Breast epithelium (tissue), 4 donors: Measurements from ENCODE around the gene CRTAC1. TPM values are rescaled to one million over a fixed set of nuclear protein-coding genes. Genes with fewer than 3 reads are reported as not detected.

Source experiments
- DNase-seq, 2 donors: peaks; one replicate each; pipeline ENCODE4 v3.0.0-alpha.2; 2019; ENCODE audit warnings: low spot score in 2 of 2
- H3K27ac ChIP-seq, 2 donors: fragments of 200-600 bp; sonication (generic) in 1 of 2; one replicate each; pipeline ENCODE4 v1.5.1; 2016 to 2019; ENCODE audit warnings: mild to moderate bottlenecking in 1 of 2
- H3K27me3 ChIP-seq, 2 donors: fragments of 200-600 bp; sonication (generic) in 1 of 2; one replicate each; pipeline versions ENCODE4 v1.5.1 to v1.6.0; 2017 to 2019; ENCODE audit warnings: control low read depth in 1 of 2, mild to moderate bottlenecking in 1 of 2
- H3K36me3 ChIP-seq: fragments of 200-600 bp; one replicate; pipeline ENCODE4 v1.5.1; 2019
- H3K4me1 ChIP-seq, 2 donors: fragments of 200-600 bp; sonication (generic); one replicate each; pipeline ENCODE4 v1.5.1; 2016 to 2019; ENCODE audit warnings: control low read depth in 1 of 2
- H3K4me3 ChIP-seq, 3 donors: fragments of 200-600 bp; sonication (generic); 1 replicate in 2 of 3; 2 replicates in 1 of 3; pipeline ENCODE4 v1.5.1; 2016 to 2019; ENCODE audit warnings: mild to moderate bottlenecking in 3 of 3, moderate library complexity in 2 of 3
- H3K9me3 ChIP-seq, 2 donors: fragments of 200-600 bp; sonication (generic) in 1 of 2; one replicate each; pipeline ENCODE4 v1.5.1; 2016 to 2019; ENCODE audit warnings: control low read depth in 1 of 2
- POLR2A ChIP-seq: fragments of 450-650 bp; IDR thresholded peaks from one replicate; pipeline ENCODE4 v1.6.1; 2016; ENCODE audit warnings: antibody characterized with exemption, mild to moderate bottlenecking, moderate library complexity
- POLR2AphosphoS5 ChIP-seq, 3 donors: sonication (generic); formaldehyde crosslinking; IDR thresholded peaks; one replicate each; pipeline ENCODE4 v1.6.1; 2017; ENCODE audit warnings: antibody characterized with exemption in 3 of 3
- intact Hi-C: fragments of 100-400 bp; cut with DNase I; formaldehyde crosslinking; loops from one replicate; pipeline ENCODE4 v1.15.1; 2023; ENCODE audit warnings: low total_unique reads
- total RNA-seq, 3 donors: library from RNA; depleted of rRNA; stranded (reverse); fragments of >200 nt; gene quantifications; one replicate each; pipeline ENCODE4 v1.1.0, GENCODE V29; 2016
- TF ChIP-seq, protein P1 (sequence below), 3 donors: fragments of 450-650 bp; IDR thresholded peaks; one replicate each; pipeline ENCODE4 v1.5.1; 2016 to 2017; ENCODE audit warnings: antibody characterized with exemption in 3 of 3, mild to moderate bottlenecking in 3 of 3, moderate library complexity in 3 of 3

The CRTAC1 gene
- total RNA-seq, 3 donors from 2014 or later: 1.6 to 4.7 (median 1.9) TPM

DNA sequence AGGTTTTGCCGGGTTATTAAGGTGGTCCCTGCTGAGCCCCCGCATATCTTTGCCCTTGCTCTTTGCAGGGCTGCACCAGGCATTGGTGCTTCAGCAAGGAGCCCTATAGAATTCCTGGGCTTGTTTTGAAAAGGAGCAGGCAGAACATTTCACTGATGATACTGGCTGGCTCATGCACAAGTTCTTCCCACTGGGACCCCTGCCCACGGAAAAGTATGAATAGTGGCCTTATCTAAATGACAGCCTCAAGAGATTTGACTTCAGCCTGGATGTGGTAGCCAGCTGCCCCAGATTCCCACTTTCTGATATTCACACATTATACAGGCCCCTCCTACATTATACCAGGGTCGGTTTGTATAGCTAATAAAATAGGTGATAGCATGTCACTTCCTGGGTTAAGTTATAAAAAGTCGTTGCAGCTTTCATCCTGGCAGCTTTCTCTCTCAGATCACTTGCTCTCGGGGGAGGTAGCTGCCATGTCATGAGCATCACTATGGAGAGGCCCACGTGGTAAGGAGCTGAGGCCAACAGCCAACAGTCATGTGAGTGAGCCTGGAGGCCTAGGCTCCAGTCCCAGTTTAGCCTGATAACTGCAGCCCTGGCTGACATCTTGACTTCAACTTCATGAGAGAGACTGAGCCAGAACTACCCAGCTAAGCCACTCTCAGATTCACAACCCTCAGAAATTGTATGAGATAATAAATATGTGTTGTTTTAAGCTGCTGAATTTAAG is 16.8 kb upstream of the CRTAC1 start:
- H3K27ac ChIP-seq: no peak overlapping the region
- DNase-seq: no peak
- TF ChIP-seq, protein P1, sequence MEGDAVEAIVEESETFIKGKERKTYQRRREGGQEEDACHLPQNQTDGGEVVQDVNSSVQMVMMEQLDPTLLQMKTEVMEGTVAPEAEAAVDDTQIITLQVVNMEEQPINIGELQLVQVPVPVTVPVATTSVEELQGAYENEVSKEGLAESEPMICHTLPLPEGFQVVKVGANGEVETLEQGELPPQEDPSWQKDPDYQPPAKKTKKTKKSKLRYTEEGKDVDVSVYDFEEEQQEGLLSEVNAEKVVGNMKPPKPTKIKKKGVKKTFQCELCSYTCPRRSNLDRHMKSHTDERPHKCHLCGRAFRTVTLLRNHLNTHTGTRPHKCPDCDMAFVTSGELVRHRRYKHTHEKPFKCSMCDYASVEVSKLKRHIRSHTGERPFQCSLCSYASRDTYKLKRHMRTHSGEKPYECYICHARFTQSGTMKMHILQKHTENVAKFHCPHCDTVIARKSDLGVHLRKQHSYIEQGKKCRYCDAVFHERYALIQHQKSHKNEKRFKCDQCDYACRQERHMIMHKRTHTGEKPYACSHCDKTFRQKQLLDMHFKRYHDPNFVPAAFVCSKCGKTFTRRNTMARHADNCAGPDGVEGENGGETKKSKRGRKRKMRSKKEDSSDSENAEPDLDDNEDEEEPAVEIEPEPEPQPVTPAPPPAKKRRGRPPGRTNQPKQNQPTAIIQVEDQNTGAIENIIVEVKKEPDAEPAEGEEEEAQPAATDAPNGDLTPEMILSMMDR (IDR thresholded peaks at IDR 0.05): no peak
- TF ChIP-seq POLR2A (no peak), POLR2AphosphoS5 (IDR thresholded peaks at IDR 0.05) (no peak)
- H3K9me3 ChIP-seq: no peaks in the 10 kb centered on the region
- H3K4me3 ChIP-seq: no peak overlapping the region
- peaks cover 0 to 7% of the 10 kb centered on the region in 2 donors for H3K27me3 ChIP-seq
- intact Hi-C loops: no loop called here
- no peaks in the 10 kb centered on the region for H3K36me3 ChIP-seq
- H3K4me1 ChIP-seq: no peaks in the 10 kb centered on the region

DNA sequence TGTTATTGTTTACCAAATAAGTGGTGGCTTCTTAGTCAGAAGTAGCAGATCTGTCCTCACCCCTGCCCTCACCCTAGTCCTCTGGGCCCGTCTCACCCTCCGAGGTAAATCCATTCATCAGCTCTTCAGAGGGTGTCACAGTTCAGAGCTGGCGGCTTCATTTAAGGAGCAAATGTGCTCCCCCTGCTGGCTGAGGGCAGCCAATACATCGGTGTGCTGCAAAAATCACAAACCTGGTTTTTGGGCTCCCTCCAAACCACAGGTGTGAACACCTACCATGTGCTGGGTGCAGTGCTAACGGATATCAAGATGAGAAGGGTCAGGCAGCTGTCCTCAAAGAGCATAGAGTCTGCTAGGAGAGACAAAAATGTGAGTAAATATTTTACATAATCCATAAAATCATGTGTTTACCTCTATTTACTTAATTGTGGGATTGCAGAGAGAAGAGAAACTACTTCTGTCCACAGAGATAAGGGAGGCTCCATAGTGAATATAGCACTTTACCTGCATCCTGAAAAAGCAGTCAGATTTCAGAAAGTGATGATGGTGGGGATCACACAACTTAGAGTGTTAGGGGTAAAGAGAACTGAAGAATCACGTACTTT is 15.5 kb upstream of the CRTAC1 start:
- TF ChIP-seq, protein P1 (IDR thresholded peaks at IDR 0.05): peak; percentile 49 to 63 (median 60)
- no peak for TF ChIP-seq POLR2A
- TF ChIP-seq POLR2AphosphoS5 (IDR thresholded peaks at IDR 0.05): no peak
- no peak overlapping the region for H3K4me3 ChIP-seq
- peaks cover 0 to 8% of the 10 kb centered on the region in 2 donors for H3K27me3 ChIP-seq
- H3K9me3 ChIP-seq: no peaks in the 10 kb centered on the region
- no peak for DNase-seq
- no peaks in the 10 kb centered on the region for H3K4me1 ChIP-seq
- intact Hi-C loops: no loop called here
- H3K36me3 ChIP-seq: no peaks in the 10 kb centered on the region
- H3K27ac ChIP-seq: no peak overlapping the region

DNA sequence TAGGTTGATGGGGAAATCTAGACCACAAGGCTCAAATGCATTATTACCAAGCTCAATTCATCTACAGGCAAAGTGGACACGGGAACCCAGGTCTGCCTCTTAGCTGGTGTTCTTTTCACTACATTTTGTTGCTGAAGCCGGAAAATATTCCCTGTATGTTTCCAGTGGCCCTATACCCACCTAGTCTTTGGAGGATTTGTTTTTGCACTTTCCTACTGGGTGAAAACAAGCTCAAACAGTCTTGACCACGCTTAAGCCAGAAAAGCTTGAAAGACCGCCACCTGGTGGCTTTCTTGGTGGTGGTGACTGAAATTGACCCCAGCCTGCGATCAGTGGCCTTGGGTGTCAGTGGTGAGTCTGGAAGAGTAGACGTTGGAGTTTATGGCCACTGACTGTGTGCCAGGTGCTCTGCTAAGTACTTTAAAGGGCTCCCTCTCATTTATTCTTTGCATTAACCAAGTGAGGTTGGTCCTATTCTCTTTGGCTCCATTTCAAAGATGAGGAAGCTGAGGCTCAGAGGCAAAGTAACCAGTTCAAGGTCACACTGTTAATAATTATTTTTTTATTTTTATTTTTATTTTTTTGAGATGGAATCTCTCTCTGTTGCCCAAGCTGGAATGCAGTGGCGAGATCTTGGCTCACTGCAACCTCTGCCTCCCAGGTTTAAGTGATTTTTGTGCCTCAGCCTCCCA is 11.1 kb upstream of the CRTAC1 start:
- Histone ChIP-seq H3K9me3 (no peaks in the 10 kb centered on the region), H3K36me3 (no peaks in the 10 kb centered on the region), H3K4me3 (no peak overlapping the region), H3K4me1 (no peaks in the 10 kb centered on the region), H3K27ac (no peak overlapping the region), H3K27me3 (peaks cover 0 to 30% of the 10 kb centered on the region in 2 donors)
- intact Hi-C loops: no loop called here
- DNase-seq: no peak
- TF ChIP-seq, protein P1 (IDR thresholded peaks at IDR 0.05): peak; percentile 16 to 63 (median 48)
- TF ChIP-seq POLR2AphosphoS5 (IDR thresholded peaks at IDR 0.05): no peak

DNA sequence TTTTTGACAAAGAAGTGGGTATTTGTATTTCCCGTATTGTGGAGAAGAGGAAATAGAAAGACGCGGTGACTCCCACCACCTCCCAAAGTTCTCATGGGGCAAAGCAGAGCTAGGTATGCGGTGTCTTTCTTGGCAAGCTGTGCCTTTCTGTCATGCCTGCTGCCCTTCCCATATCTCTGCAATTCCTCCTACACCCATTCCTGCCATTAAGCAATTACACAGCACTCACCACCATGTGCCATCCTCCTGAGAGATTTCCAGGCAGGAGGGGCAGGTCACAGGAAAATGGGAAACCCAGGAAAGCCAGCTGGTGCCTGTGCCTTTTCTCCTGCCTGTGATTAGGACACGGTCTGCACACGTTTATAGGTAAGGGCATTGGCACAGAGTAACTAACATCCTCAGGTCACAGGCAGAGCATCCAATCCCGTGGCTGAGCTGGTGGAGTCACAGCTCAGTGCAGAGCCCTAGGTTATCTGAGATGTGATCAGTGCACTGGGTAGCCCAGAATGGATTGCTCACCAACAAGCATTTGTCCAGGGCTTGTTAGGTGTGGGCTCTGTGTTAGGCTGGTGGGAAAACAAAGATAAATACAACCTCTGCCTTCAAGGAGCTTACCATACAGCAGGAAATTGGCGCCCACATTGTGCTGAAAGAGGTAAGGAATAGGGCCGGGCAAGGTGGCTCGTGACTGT is 9.4 kb upstream of the CRTAC1 start:
- no peaks in the 10 kb centered on the region for H3K4me1 ChIP-seq
- TF ChIP-seq POLR2AphosphoS5 (IDR thresholded peaks at IDR 0.05): no peak
- H3K9me3 ChIP-seq: no peaks in the 10 kb centered on the region
- H3K27ac ChIP-seq: no peak overlapping the region
- H3K4me3 ChIP-seq: no peak overlapping the region
- H3K27me3 ChIP-seq: peaks cover 0 to 35% of the 10 kb centered on the region in 2 donors
- intact Hi-C loops: no loop called here
- H3K36me3 ChIP-seq: no peaks in the 10 kb centered on the region
- DNase-seq: no peak

DNA sequence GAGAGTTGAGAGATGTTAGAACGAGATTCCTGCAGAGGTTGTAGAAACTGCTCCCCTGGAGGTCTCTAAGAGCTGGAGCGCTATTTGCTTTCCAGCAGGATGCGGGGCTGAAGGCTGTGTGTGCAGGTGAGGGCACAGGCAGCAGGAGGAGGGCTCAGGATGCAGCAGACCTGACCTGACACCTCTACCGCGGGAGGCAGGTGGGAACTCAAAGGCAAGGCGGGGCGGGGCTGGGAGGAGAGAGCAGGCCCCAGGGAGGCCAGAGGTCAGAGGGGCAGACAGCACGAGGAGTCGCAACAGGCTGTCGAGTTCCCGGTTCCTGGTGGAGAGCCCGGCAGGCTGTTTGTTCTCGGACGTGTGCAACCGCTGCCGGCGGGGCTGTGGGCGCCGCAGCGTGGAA is 7.9 kb upstream of the CRTAC1 start:
- no peak for DNase-seq
- no peaks in the 10 kb centered on the region for H3K4me1 ChIP-seq
- intact Hi-C loops: no loop called here
- no peaks in the 10 kb centered on the region for H3K9me3 ChIP-seq
- no peak for TF ChIP-seq POLR2A
- no peak for TF ChIP-seq POLR2AphosphoS5 (IDR thresholded peaks at IDR 0.05)
- TF ChIP-seq, protein P1 (IDR thresholded peaks at IDR 0.05): no peak
- no peak overlapping the region for H3K27ac ChIP-seq
- no peaks in the 10 kb centered on the region for H3K36me3 ChIP-seq
- no peak overlapping the region for H3K4me3 ChIP-seq
- peaks cover 0 to 35% of the 10 kb centered on the region in 2 donors for H3K27me3 ChIP-seq
